Measurements from ENCODE around the gene TNFRSF11A.

GRCh38 chr18:62354151-62354550 is 29.0 kb downstream of the TNFRSF11A start:
- TF ChIP-seq CTCF (IDR thresholded peaks at IDR 0.05 in 8 of 11, conservative IDR thresholded peaks at IDR 0.05 in 3 of 11) (no peak), POLR2A (IDR thresholded peaks at IDR 0.05) (no peak), POLR2AphosphoS5 (IDR thresholded peaks at IDR 0.05) (no peak)

All from spleen (tissue), 7 donors.